Bronchial epithelial cell (primary cell): Measurements from ENCODE around the gene MRPL52. TPM values are rescaled to one million over a fixed set of nuclear protein-coding genes. Genes with fewer than 3 reads are reported as not detected.

Experiments used
- DNase-seq: peaks from one replicate; pipeline ENCODE4 v3.0.0-alpha.2; 2010; ENCODE audit warnings: low read depth
- FAIRE-seq: peaks from 2 replicates; lab custom pipeline; 2011; peaks lifted over from hg19 to GRCh38; lab: Jason Lieb, UNC
- H3K27me3 ChIP-seq: 2 replicates; pipeline ENCODE4 v1.5.1; 2011; ENCODE audit warnings: low read length; ENCODE audit not compliant: control insufficient read depth, insufficient read depth
- H3K36me3 ChIP-seq: 2 replicates; pipeline ENCODE4 v1.5.1; 2011; ENCODE audit warnings: low read length; ENCODE audit not compliant: control insufficient read depth, insufficient read depth
- H3K4me3 ChIP-seq: 2 replicates; pipeline ENCODE4 v1.5.1; 2011; ENCODE audit warnings: mild to moderate bottlenecking, low read depth, low read length, control low read depth
- CTCF ChIP-seq: IDR thresholded peaks from 2 replicates; pipeline ENCODE4 v1.5.1; 2011; ENCODE audit warnings: mild to moderate bottlenecking, moderate library complexity, low read length, control low read depth, inconsistent platforms; ENCODE audit not compliant: insufficient read depth, severe bottlenecking
- total RNA-seq: library from RNA; depleted of rRNA; stranded (reverse); fragments of >200 nt; gene quantifications from 2 replicates; pipeline ENCODE4 v1.2.1, GENCODE V29; 2014

MRPL52 gene
- total RNA-seq = 33.2 and 38.7 TPM in 2 replicates

GRCh38 chr14:22829661-22830442 is at the start of gene MRPL52:
Gene MRPL52 (plus strand): TSS chr14:22829887. CDS start chr14:22829913, 26 bp downstream.
- no peak for FAIRE-seq

GRCh38 chr14:22780105-22780679 is 49.5 kb upstream of the MRPL52 start:
- H3K36me3 ChIP-seq = no peaks in the 10 kb centered on the region
- no peak overlapping the region for H3K4me3 ChIP-seq
- no peaks in the 10 kb centered on the region for H3K27me3 ChIP-seq
- FAIRE-seq (no peak), DNase-seq (no peak)
- no peak for TF ChIP-seq CTCF

More at GRCh38 chr14:22829661-22830442, at the start of gene MRPL52:
- no peaks in the 10 kb centered on the region for H3K27me3 ChIP-seq
- peaks cover 7% of the 10 kb centered on the region for H3K36me3 ChIP-seq
- peak within 1 kb of the TSS; percentile 93 for H3K4me3 ChIP-seq
- DNase-seq = peak; percentile 74
- no peak for TF ChIP-seq CTCF

GRCh38 chr14:22780941-22781300 is 48.8 kb upstream of the MRPL52 start:
- H3K36me3 ChIP-seq = no peaks in the 10 kb centered on the region
- TF ChIP-seq CTCF = no peak
- no peak for DNase-seq
- no peak for FAIRE-seq
- no peaks in the 10 kb centered on the region for H3K27me3 ChIP-seq
- H3K4me3 ChIP-seq = no peak overlapping the region

DNA sequence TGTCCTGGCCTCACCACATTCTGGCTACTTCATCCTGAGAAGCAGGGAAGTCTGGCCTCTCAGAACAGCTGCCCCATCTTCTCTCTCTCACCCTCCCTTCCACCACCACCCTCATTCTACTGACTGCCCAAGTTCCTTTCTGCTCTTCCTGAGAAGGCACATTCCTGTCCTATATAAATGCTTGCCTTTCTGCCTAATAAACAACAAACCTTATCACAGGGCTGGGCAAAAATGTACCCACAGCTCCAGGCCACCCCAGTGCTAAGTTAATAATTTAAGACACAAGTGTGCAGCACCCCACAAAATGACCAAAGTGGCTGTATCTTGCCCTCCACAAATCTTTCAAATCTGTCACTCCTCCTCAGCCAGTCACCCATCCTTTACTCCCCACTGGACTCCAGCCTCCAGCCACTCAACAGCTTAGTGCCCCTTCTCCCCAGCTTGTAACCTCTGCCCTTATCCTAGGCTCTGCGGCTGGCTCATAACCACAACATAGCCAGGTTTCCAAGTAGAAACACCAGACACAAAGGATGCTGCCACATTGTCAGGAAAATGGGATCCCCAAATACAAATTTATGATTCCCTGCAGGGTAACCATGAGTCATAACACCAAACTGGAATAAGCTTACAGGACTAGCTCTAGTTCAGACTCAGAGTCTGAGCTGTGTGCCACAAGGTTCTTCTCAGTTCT is 48.2 kb upstream of the MRPL52 start:
- Histone ChIP-seq H3K4me3 (no peak overlapping the region), H3K36me3 (no peaks in the 10 kb centered on the region), H3K27me3 (no peaks in the 10 kb centered on the region)
- TF ChIP-seq CTCF = no peak
- peak; percentile 18 for DNase-seq
- FAIRE-seq = no peak

DNA sequence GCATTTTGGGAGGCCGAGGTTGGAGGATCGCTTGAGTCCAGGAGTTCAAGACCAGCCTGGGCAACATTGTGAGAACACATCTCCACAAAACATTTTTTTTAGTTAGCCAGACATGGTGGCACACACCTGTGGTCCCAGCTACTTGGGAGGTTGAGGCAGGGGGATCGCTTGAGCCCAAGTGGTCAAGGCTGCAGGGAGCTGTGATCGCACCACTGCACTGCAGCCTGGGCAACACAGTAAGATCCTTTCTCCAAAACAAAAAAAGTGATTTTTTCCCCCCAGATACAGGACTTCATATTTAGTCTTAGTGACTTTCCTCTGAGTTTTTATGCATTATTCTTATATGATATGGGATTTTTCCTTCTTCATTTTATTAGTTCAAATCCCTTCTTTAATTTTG is 43.0 kb upstream of the MRPL52 start:
- no peak overlapping the region for H3K4me3 ChIP-seq
- H3K27me3 ChIP-seq = no peaks in the 10 kb centered on the region
- no peak for FAIRE-seq
- no peak for TF ChIP-seq CTCF
- no peak for DNase-seq
- no peaks in the 10 kb centered on the region for H3K36me3 ChIP-seq
